ENCODE measurements around the gene SERHL2. TPM values are rescaled to one million over a fixed set of nuclear protein-coding genes. Genes with fewer than 3 reads are reported as not detected.

The SERHL2 gene
- polyA plus RNA-seq, 1 donor from 2014 or later = 0.99 TPM

DNA sequence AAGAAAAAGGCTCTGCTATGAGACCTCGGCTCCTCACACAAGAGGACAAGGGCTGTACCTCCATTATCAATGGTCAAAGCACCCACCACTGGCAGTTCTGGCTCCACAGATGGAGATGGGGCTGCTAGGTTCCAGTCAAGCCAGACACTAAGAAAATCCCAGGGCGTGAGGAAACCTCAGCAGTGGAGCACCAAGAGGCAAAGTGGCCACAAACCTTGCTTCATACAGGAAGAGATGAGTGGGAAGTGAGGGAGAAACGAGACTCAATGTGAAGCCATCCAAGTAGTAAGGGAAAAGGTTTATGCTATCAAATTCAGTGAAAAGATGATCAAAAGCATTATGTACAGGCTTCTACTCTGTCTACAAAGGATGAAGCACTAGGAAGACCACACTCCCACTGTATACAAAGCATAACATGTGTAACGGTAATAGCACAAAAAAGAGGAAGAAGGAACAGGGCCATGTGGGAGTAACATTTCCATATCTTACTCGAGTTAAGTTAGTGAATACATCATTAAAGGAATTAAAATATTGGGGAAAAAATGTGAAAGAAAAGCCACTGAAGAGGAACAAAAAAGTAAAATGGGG, 33.9 kb downstream of the SERHL2 start:
- TF ChIP-seq EZH2 (IDR thresholded peaks at IDR 0.05; ENCODE audit: borderline replicate concordance, insufficient read depth, low read length, poor library complexity, severe bottlenecking) (no peak), SMC3 (conservative IDR thresholded peaks at IDR 0.05; ENCODE audit: poor library complexity) (no peak), MXI1 (conservative IDR thresholded peaks at IDR 0.05; ENCODE audit: poor library complexity, severe bottlenecking) (no peak), RAD21 (conservative IDR thresholded peaks at IDR 0.05) (no peak), POLR2AphosphoS5 (IDR thresholded peaks at IDR 0.05) (no peak), EP300 (conservative IDR thresholded peaks at IDR 0.05; ENCODE audit: poor library complexity, severe bottlenecking) (no peak)
- TF ChIP-seq, protein P1, sequence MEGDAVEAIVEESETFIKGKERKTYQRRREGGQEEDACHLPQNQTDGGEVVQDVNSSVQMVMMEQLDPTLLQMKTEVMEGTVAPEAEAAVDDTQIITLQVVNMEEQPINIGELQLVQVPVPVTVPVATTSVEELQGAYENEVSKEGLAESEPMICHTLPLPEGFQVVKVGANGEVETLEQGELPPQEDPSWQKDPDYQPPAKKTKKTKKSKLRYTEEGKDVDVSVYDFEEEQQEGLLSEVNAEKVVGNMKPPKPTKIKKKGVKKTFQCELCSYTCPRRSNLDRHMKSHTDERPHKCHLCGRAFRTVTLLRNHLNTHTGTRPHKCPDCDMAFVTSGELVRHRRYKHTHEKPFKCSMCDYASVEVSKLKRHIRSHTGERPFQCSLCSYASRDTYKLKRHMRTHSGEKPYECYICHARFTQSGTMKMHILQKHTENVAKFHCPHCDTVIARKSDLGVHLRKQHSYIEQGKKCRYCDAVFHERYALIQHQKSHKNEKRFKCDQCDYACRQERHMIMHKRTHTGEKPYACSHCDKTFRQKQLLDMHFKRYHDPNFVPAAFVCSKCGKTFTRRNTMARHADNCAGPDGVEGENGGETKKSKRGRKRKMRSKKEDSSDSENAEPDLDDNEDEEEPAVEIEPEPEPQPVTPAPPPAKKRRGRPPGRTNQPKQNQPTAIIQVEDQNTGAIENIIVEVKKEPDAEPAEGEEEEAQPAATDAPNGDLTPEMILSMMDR (IDR thresholded peaks at IDR 0.05; ENCODE audit: poor library complexity, severe bottlenecking) = no peak
- H3K9me3 ChIP-seq (ENCODE audit: low read length) = no peaks in the 10 kb centered on the region
- no peak overlapping the region for H3K27ac ChIP-seq (ENCODE audit: low read length)

GRCh38 chr22:42591987-42592386, 38.2 kb downstream of the SERHL2 start:
- Histone ChIP-seq H3K79me2 (replicated peaks; ENCODE audit: insufficient read depth, low read length) (no peaks in the 10 kb centered on the region), H3K4me3 (ENCODE audit: low read length) (no peak overlapping the region), H3K9me3 (ENCODE audit: low read length) (no peaks in the 10 kb centered on the region), H3K27me3 (ENCODE audit: insufficient read depth, low read depth, low read length) (no peaks in the 10 kb centered on the region), H3K9me2 (ENCODE audit: insufficient read depth, low read length) (no peaks in the 10 kb centered on the region), H4K20me1 (ENCODE audit: insufficient read depth) (no peaks in the 10 kb centered on the region), H3K36me3 (ENCODE audit: insufficient read depth, low read length) (peaks cover 7% of the 10 kb centered on the region), H3K4me2 (ENCODE audit: low read length) (no peak overlapping the region), H3F3A (ENCODE audit: insufficient read depth, low read length, poor library complexity, severe bottlenecking) (no peaks in the 10 kb centered on the region), H3K9ac (ENCODE audit: low read length) (no peak overlapping the region), H3K27ac (ENCODE audit: low read length) (no peak overlapping the region), H2AFZ (ENCODE audit: low read depth, low read length) (no peak overlapping the region)
- no peak for TF ChIP-seq EP300 (conservative IDR thresholded peaks at IDR 0.05; ENCODE audit: poor library complexity, severe bottlenecking)
- TF ChIP-seq, protein P1 (IDR thresholded peaks at IDR 0.05; ENCODE audit: poor library complexity, severe bottlenecking) = no peak
- no peak for TF ChIP-seq EZH2 (IDR thresholded peaks at IDR 0.05; ENCODE audit: borderline replicate concordance, insufficient read depth, low read length, poor library complexity, severe bottlenecking)
- TF ChIP-seq SMC3 (conservative IDR thresholded peaks at IDR 0.05; ENCODE audit: poor library complexity) = no peak

More for the DNA sequence above, 33.9 kb downstream of the SERHL2 start:
- Histone ChIP-seq H3K36me3 (ENCODE audit: insufficient read depth, low read length) (peaks cover 7% of the 10 kb centered on the region), H3K27me3 (ENCODE audit: insufficient read depth, low read depth, low read length) (no peaks in the 10 kb centered on the region), H3F3A (ENCODE audit: insufficient read depth, low read length, poor library complexity, severe bottlenecking) (no peaks in the 10 kb centered on the region), H3K4me3 (ENCODE audit: low read length) (no peak overlapping the region), H3K9me2 (ENCODE audit: insufficient read depth, low read length) (no peaks in the 10 kb centered on the region), H2AFZ (ENCODE audit: low read depth, low read length) (no peak overlapping the region), H3K4me2 (ENCODE audit: low read length) (no peak overlapping the region), H3K79me2 (replicated peaks; ENCODE audit: insufficient read depth, low read length) (no peaks in the 10 kb centered on the region), H3K9ac (ENCODE audit: low read length) (no peak overlapping the region), H4K20me1 (ENCODE audit: insufficient read depth) (no peaks in the 10 kb centered on the region)

- Histone ChIP-seq H3K9me3 (ENCODE audit: low read length) (no peaks in the 10 kb centered on the region), H3K27me3 (ENCODE audit: insufficient read depth, low read depth, low read length) (no peaks in the 10 kb centered on the region), H2AFZ (ENCODE audit: low read depth, low read length) (no peak overlapping the region), H3K27ac (ENCODE audit: low read length) (no peak overlapping the region), H3K79me2 (replicated peaks; ENCODE audit: insufficient read depth, low read length) (peaks cover 5% of the 10 kb centered on the region), H3K36me3 (ENCODE audit: insufficient read depth, low read length) (peaks cover 7% of the 10 kb centered on the region), H3F3A (ENCODE audit: insufficient read depth, low read length, poor library complexity, severe bottlenecking) (no peaks in the 10 kb centered on the region), H3K9me2 (ENCODE audit: insufficient read depth, low read length) (no peaks in the 10 kb centered on the region), H3K9ac (ENCODE audit: low read length) (no peak overlapping the region), H3K4me3 (ENCODE audit: low read length) (no peak overlapping the region), H3K4me2 (ENCODE audit: low read length) (no peak overlapping the region), H4K20me1 (ENCODE audit: insufficient read depth) (no peaks in the 10 kb centered on the region)
- no peak for TF ChIP-seq SMC3 (conservative IDR thresholded peaks at IDR 0.05; ENCODE audit: poor library complexity)
- TF ChIP-seq RAD21 (conservative IDR thresholded peaks at IDR 0.05) = no peak
- no peak for TF ChIP-seq TAF1 (IDR thresholded peaks at IDR 0.05; ENCODE audit: low read depth)
- TF ChIP-seq, protein P1 (IDR thresholded peaks at IDR 0.05; ENCODE audit: poor library complexity, severe bottlenecking) = no peak
- TF ChIP-seq REST (IDR thresholded peaks at IDR 0.05; ENCODE audit: borderline replicate concordance) = no peak
- no peak for TF ChIP-seq EZH2 (IDR thresholded peaks at IDR 0.05; ENCODE audit: borderline replicate concordance, insufficient read depth, low read length, poor library complexity, severe bottlenecking)
- TF ChIP-seq POLR2AphosphoS5 (IDR thresholded peaks at IDR 0.05) = no peak
- TF ChIP-seq MXI1 (conservative IDR thresholded peaks at IDR 0.05; ENCODE audit: poor library complexity, severe bottlenecking) = no peak
- TF ChIP-seq EP300 (conservative IDR thresholded peaks at IDR 0.05; ENCODE audit: poor library complexity, severe bottlenecking) = no peak
Observed at GRCh38 chr22:42595434-42595833, 41.7 kb downstream of the SERHL2 start.
